Embryonic facial prominence (tissue), 1 donor: Measurements from ENCODE around the gene ARL13B.
"Not testable (repeated sequence)": the region's sequence is repeated elsewhere in the genome, so short reads cannot be mapped to it uniquely, and the experiment has no call there.

ENCODE experiments used
- DNase-seq: peaks from one replicate; pipeline ENCODE4 v3.0.0-alpha.2; 2016; ENCODE audit errors: extremely low spot score

Gene ARL13B

GRCh38 chr3:93979850-93980676 lies at the start of gene ARL13B:
TSS of gene ARL13B (plus strand) at chr3:93980155. CDS start at chr3:93980424, 269 bp downstream.
- peak; percentile 99 for DNase-seq

- no peak for DNase-seq
These were observed 48.2 kb upstream of the ARL13B start for GRCh38 chr3:93931597-93932229.

- DNase-seq = no peak
These were observed 45.4 kb upstream of the ARL13B start for GRCh38 chr3:93934366-93935046.

GRCh38 chr3:93936549-93936948 lies 43.4 kb upstream of the ARL13B start:
- DNase-seq = no peak

- not testable (repeated sequence) for DNase-seq
These were observed 42.5 kb upstream of the ARL13B start for GRCh38 chr3:93937485-93937884.

GRCh38 chr3:93949958-93950357 lies 30.0 kb upstream of the ARL13B start:
- DNase-seq = not testable (repeated sequence)

GRCh38 chr3:93961026-93961425 lies 18.9 kb upstream of the ARL13B start:
- no peak for DNase-seq

GRCh38 chr3:93961489-93961888 lies 18.5 kb upstream of the ARL13B start:
- DNase-seq = no peak

GRCh38 chr3:93962798-93963197 lies 17.2 kb upstream of the ARL13B start:
- no peak for DNase-seq

- DNase-seq = not testable (repeated sequence)
These were observed 14.8 kb upstream of the ARL13B start for GRCh38 chr3:93965106-93965505.

- no peak for DNase-seq
These were observed 10.5 kb upstream of the ARL13B start for GRCh38 chr3:93969443-93969842.

GRCh38 chr3:93969997-93970396 lies 10.0 kb upstream of the ARL13B start:
- DNase-seq = no peak

- peak; percentile 65 for DNase-seq
These were observed 6.5 kb upstream of the ARL13B start, which contains the start of gene PROS1 for GRCh38 chr3:93973131-93974126. TSS of gene PROS1 (minus strand) at chr3:93973896. CDS start at chr3:93973749, 147 bp downstream.

GRCh38 chr3:93981649-93982048 lies 1.7 kb downstream of the ARL13B start:
- DNase-seq = no peak

GRCh38 chr3:93983408-93983807 lies 3.5 kb downstream of the ARL13B start:
- no peak for DNase-seq

GRCh38 chr3:93984618-93985017 lies 4.7 kb downstream of the ARL13B start:
- no peak for DNase-seq

GRCh38 chr3:93988283-93988682 lies 8.3 kb downstream of the ARL13B start:
- no peak for DNase-seq

GRCh38 chr3:93988764-93989163 lies 8.8 kb downstream of the ARL13B start:
- DNase-seq = no peak

- DNase-seq = no peak
These were observed 9.3 kb downstream of the ARL13B start for GRCh38 chr3:93989241-93989640.

- DNase-seq = no peak
These were observed 11.7 kb downstream of the ARL13B start for GRCh38 chr3:93991631-93992030.

GRCh38 chr3:93992207-93992606 lies 12.3 kb downstream of the ARL13B start:
- DNase-seq = no peak
